Measurements from ENCODE around the gene RFC4.
"Not testable (repeated sequence)": the region's sequence is repeated elsewhere in the genome, so short reads cannot be mapped to it uniquely, and the experiment has no call there.

RFC4 gene

DNA sequence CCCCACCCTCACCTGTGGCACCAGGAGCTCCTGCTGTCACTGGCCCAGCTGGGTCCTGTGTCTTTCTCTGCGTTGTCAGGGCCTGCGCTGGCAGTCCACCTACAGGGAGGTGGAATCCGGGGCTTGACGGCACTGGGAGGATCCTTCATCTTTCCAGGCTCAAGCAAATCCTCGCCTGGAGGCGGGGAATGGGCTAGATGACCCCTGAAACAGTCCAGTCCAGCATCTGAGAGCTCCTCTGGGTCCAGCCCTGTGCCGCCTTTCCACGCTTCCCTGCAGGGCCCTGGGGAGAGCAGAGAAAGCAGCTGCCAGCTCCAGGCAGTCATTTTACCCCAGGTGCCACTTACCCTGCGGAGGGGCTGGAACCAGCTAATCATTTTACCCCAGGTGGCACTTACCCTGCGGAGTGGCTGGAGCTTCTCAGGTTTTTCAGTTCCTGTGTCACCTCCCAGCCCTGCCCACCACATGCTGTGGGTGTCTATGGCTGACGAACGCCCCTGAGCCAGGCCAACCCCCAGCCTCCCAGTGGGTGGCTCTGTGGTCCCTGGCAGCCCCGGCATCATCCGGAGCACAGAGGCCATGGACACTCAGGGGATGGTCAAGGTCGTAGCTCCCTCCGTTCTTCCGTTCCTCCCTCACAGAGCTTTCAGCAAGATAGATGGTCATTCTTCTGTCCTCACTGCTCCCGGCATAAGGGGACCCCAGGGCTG is 18.3 kb upstream of the RFC4 start:
- DNase-seq: peak; percentile 52

DNA sequence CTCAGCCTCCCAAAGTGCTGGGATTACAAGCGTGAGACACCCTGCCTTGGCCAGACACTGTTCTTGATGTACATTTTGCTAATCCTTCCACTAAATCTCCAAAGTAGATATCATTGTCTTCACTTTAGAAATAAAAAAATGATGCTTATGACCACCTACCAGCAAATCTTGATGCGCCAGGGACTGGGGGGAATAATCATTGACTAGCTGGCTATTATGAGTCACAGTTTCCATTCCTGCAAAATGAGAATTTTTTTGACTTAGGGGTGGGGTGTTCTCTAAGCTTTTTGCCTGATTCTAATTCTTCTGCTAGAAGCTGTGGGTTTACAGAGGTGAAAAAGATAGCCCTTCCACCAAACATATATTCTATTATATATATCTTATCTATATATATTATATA is 17.1 kb upstream of the RFC4 start:
- DNase-seq: no peak

DNA sequence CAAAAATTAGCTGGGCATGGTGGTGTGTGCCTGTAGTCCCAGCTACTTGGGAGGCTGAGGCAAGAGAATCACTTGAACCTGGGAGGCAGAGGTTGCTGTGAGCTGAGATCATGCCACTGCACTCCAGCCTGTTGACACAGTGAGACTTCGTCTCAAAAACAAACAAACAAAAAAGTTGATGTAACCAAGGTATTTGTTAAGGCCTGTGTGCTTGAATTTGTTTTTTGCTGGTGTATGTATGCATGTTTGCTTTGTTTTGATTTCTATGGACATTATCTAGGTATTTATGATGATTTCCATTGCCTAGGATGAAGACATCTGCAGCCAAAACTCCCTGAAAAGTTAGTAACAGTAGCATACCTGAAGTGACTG is 16.1 kb upstream of the RFC4 start:
- not testable (repeated sequence) for DNase-seq

DNA sequence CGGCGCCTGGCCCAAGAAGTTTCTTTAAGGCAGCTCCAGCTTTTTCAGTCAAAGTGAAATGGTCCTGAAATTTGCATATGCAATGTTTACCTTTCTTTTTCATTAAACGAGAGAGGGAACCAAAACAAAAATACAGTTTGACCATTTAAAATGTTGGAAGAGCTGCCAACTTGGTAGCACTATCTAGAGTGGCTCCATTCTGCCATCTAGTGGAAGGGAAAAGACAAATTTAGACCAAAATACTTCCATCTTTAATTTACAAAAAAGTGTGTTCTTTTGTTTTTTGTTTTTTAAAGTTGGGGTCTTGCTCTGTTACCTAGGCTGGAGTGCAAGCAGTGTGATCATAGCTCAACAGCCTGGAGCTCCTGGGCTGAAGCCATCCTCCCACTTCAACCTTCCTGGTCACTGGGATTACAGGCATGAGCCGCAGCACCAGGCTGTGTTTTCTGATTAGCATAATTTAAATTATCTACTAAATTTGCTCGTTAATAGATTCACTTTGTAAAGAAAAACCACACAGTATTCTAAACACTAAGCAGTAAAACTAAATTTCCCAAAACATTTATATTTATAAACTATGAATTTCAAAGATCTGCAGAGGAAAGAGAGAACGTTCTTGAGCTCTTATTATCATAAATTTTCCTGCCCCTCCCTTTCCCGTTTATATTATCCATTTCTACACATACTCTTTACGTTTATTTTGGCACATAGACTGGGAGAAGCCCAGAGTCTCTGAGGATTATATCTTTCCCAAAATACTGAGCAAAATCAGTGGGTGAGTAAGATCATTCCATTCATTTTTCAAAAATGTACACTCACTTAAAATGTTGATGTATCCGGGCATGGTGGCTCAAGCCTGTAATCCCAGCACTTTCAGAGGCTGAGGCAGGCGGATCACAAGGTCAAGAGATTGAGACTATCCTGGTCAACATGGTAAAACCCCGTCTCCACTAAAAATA is 15.4 kb upstream of the RFC4 start:
- peak; percentile 79 for DNase-seq

DNA sequence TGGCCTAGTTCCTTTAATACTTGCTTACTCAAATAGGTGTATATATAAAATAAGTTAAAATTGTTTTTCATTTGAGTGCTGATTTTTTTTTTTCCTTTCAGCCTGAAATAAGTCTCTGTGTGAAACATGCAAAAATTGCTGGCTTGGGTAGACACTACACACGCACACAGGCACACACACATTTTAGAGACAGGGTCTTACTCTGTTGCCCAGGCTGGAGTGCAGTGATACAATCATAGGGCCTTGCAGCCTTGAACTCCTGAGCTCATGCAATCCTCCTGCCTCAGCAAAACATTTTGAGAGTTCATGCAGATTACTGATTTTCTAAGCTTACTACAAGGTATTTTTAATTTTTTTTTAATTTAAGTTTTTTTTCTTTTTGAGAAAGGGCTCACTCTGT is 12.7 kb upstream of the RFC4 start:
- DNase-seq: no peak

DNA sequence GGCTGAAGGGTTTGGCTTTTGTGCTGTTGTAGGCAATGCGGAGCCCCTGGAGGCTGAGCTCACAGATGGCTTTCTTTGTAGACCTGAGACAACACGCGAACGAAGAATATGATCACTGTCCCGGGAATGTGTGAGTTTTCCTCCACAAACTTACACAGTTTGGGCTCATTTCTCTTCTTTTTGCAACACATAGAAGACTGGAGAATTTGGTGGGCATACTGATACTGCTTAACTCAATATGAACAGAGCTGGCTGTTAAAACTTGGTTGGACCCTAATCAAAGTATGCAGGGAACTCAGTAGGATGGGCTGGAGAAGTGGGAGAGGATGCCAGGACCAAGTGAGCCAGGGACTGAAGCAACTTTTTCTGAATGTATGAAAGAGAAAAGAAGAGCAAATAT is 12.2 kb upstream of the RFC4 start:
- DNase-seq: no peak

DNA sequence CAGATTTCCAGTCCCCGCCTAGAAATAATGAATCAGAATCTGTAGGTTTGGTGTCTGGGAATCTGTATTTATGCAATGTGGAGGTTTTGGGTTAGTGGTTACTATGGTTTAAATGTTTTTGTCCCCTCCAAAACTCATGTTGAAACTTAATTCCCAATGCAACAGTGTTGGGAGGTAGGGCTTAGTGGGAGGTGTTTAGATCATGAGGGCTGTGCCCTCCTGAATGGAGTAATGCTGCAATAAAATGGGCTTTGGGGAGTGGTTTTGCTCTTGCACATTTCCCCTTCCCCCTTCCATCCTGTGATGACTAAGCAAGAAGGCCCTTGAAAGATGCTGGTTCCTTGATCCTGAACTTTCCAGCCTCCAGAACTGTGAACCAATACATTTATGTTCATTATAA is 9.2 kb upstream of the RFC4 start:
- DNase-seq: no peak

DNA sequence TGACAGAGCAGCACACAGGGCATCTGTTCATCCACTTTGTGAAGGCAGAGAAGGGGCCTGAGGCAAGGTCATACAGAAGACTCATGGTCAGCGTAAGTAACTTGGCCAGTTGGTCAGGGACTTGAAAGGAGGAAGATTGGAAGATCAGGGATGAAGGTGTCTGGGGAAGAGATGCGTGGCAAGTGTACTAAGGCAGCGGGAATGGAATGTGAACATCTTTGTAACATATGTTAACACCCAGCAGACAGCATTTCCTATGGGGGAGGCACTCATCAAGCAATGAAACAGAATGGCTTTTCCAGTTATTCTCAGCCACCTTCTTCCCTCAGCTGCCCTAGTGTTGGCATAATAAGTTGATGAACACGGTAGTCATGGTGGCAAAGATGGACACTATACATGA is 7.8 kb upstream of the RFC4 start:
- DNase-seq: no peak

DNA sequence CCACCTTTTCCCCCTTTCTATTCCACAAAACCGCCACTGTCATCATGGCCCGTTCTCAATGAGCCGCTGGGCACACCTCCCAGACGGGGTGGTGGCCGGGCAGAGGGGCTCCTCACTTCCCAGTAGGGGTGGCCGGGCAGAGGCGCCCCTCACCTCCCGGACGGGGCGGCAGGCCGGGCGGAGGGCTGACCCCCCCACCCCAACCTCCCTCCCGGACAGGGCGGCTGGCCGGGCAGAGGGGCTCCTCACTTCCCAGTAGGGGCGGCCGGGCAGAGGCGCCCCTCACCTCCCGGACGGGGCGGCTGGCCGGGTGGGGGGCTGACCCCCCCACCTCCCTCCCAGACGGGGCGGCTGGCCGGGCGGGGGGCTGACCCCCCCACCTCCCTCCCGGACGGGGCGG is 5.0 kb upstream of the RFC4 start:
- not testable (repeated sequence) for DNase-seq

DNA sequence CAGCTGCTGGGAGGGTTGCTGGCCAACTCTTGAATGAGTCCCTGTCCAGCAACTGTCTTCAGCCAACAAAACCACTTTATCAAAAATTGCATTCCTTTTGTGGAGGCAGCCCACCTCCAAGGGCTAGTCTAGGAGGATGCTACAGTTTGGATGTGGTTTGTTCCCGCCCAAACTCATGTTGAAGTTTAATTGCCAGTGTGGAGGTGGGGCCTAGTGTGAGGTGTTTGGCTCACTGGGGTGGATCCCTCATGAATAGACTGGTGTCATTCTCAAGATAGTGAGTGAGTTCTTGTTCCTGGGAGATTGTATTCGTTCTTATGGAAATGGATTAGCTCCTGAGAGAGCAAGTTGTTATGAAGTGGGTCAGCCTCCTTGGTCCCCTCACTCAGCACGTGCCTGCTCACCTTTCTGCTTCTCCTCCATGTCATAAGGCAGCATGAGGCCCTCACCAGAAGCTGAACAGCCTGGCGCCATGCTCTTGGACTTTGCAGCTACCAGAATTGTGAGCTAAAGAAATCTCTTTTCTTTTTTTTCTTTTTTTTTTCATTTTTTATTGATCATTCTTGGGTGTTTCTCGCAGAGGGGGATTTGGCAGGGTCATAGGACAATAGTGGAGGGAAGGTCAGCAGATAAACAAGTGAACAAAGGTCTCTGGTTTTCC is 4.2 kb upstream of the RFC4 start:
- DNase-seq: no peak

DNA sequence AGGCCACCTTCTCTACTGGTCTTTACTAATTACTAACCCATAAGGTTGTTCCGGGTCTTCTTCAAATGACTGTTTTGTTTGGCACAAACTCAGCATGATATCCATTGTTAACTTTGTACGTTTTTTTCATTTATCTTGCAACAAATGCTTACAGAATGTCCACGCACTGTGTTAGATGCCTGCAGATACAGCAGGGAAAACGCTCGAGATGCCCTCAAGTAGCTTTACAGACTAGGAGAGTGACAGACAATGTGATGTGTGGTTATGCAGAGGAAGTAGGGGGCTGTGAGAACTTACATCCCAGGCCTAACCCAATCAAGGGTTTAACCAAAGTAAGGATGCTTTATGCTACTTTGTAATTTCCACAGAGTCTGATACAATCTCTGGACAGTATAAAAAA is 949 bp upstream of the RFC4 start:
- DNase-seq: no peak

DNA sequence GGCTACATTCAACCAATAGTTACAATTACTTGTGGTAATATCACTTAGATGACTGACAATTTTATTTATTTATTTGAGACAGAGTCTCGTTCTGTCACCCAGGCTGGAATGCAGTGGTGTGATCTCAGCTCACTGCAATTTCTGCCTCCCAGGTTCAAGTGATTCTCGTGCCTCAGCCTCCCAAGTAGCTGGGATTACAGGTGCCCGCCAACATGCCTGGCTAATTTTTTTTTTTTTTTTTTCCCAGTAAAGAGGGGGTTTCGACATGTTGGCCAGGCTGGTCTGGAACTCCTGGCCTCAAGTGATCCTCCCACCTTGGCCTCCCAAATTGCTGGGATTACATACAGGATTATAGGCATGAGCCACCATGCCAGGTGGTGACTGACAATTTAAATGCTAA is 2.8 kb downstream of the RFC4 start:
- DNase-seq: not testable (repeated sequence)

DNA sequence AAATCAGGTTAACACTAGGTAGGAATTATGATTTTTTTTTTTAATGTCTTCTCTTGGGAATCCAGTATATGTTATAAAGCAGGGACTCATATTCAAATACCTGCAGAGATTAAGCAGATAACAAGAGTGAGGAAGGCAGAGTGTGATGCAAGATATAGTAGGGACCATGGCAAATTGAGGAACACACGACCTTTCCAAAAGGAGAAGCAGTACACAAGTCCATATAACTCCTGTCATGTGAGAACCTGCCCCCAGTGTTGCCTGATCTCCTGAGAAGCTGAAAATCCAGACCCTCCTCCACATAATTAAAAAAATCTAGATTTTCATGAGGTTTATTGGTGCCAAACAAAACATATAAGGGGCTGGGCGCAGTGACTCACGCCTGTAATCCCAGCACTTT is 3.6 kb downstream of the RFC4 start:
- DNase-seq: no peak

DNA sequence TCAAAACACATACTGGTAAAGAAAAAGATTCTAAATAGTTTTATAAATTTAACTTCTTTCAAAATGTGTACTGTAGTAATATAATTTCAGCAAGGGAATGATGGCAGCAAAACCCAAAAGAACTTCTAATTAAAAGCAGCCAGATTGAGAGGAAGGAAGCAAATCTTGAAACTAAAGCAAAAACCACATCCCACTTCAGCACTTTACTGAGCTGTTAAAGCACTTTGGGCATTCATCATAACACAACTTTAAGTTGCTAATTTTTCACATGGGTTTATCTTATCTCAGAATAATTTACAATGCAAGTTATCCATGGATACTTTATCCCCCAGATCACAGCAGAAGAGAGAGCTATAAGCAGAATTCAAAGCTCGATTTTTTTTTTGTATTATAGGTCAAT is 6.0 kb downstream of the RFC4 start:
- no peak for DNase-seq

DNA sequence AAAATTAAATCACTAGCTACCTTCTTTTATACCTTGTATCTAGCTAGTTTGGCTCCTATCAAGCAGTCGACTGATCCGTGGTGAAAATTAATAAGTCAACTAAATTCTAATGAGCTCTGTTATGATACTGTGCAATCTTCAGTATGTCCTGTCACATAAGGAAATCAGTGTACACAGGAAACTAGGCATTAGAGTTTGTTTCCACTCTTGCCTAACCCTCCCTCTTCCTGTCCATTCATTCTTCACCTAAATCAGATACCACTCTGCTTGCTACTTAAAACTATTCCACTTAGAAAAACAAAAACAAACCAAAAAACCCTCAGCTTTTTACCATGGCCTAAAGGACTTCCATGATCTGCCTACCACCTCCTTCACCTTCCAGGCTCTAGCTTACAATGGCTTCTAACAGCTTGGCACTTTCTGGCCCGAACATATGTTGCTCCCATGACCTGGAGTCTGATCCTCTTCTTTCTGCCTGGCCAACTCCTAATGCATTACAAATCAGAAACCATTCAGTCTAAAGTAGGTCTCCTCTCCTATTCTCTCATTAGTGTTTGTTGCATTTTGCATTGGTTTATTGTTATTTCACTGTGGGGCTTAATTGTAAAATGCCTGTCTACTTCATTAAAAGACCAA is 7.9 kb downstream of the RFC4 start:
- DNase-seq: peak; percentile 50

DNA sequence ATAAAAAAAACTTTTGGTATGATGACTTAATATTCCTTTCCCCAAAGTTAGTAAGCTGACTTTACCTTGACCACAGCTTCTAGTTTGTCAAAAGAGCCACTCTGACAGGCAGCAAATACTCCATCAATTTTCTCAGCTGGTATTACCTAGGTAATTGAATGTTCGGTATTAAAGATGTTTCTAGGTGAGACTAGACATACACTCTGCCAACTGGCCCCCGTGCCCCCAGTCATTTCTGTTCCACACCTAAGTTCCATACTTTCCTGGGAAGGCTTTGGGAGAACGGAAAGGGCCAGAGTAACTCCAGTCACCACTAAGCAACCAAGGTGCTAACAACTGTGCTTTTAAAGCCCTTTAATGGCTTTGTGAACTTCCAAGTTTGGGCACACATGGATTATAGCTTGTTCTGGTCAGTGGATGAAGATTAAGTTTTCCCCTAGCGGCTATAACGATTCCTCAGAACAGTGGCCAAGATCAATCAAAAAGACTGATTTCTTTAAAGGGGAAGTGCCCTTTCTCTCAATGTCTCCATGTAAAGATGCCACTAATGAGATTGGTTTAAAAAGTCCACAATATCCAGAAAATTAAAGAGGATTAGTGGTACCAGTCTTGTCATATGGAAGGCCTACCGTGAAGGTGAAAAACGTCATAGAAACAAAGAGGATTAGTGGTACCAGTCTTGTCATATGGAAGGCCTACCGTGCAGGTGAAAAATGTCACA is 15.9 kb downstream of the RFC4 start:
- peak; percentile 36 for DNase-seq

DNA sequence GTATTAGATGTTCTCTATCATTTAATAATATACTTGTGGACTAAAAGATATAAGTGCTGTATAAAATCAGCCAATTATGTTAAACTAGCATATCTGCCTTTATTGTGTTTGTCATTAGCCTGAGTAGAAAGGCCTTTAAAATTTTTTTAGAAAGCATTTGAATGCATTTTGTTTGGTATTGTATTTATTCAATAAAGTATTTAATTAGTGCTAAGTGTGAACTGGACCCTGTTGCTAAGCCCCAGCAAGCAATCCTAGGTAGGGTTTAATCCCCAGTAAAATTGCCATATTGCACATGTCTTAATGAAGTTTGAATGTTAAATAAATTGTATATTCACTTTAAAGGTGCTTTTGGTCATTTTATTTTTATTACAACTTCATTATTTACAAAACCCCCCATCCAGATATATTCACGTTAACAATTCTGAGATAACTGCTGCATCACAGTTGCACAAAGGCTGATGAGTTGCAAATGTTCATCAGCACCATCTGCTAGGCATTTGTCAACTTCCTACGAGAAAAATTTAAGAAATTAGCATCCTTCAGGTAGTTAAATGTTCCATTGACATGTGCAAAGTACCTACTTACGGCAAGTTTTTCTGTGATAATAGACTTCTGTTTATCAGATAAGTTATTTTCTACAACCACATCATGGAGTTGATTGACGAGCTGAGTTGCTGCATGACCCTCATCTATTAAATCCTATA is 16.6 kb downstream of the RFC4 start:
- no peak for DNase-seq

DNA sequence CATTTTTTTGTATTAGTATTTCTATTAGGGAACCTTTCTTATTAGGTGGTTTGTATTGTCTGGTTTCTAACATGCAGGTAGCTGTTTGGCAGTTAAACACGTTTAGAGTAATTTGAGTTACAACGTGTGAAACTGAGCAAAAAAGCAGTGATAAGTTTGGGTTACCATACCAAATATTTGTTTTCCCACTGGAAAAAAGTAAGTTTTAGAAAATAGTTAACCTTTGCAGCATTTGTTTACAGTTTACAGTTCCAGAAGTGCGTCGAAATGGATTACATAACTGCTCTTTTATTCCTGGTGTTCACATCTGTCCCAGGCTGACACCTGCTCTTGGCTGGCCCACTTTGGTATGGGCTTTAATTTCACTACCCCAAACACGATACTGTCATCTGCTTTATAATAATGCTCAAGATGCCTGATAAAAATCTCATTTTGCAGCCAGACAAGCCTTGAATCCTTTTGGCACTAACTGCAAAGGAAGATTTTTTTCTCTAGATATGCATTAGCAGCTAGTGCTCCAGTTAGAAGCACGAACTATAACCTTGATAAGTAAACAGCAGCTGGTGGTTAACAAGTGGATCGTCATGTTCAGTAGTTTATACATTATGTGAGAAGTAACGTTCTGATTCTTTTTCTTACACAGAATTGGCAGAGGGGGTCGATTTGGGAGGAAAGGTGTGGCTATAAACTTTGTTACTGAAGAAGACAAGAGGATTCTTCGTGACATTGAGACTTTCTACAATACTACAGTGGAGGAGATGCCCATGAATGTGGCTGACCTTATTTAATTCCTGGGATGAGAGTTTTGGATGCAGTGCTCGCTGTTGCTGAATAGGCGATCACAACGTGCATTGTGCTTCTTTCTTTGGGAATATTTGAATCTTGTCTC is 17.6 kb downstream of the RFC4 start:
- no peak for DNase-seq

DNA sequence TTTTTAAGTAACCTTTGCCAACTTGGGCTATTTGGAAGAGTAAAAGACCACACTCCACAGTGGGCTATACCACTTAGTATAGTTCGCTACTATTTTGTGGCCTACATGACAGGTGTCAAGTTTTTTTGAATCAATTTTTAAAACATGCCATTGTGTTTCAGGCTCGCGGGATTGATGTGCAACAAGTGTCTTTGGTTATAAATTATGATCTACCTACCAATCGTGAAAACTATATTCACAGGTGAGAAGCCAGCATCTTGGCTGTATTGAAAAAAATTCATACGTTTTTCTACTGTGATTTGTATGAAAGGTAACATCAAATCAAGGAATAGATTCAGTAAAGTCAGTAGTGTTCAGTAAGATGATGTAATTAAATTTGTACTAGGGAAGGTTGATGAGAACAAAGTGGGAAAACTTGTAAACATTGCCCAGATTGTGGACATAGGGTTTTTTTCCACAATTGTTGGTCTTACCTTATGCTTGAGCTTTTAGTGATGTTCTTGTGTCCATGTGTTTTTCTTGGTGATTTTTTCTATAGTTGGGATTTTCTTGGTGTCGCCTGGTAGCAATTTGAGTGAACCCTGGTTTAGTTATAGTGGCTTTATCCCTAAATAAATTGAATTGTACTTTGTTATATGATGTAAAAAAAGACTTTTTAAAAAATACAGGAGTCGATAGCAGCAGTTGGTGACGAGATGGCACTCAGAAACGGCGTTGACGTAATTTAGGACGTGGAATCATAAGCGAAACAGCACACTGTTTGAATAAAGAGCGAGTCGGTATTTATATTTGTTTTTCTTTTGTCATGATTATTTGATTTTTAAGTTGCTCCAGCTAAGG is 18.4 kb downstream of the RFC4 start:
- DNase-seq: no peak

DNA sequence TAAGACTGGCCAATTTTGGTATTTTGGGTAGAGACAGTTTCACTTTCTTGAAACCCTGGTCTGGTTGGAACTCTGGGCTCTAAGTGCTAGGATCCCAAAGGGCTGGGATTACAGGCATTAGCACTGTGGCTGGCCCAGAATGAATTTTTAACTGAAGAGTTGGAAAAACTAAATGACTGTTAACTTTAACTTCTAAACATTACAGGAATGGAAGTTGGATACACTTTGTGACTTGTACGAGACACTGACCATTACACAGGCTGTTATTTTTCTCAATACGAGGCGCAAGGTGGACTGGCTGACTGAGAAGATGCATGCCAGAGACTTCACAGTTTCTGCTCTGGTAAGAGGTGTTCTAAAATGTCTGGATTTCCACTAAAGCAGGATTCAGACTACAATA is 19.4 kb downstream of the RFC4 start:
- DNase-seq: no peak
